ENCODE data around the gene EXD3. TPM values are rescaled to one million over a fixed set of nuclear protein-coding genes. Genes with fewer than 3 reads are reported as not detected.

The EXD3 gene
- total RNA-seq, 4 donors from 2014 or later = 13.8 to 25.7 (median 17.7) TPM

DNA sequence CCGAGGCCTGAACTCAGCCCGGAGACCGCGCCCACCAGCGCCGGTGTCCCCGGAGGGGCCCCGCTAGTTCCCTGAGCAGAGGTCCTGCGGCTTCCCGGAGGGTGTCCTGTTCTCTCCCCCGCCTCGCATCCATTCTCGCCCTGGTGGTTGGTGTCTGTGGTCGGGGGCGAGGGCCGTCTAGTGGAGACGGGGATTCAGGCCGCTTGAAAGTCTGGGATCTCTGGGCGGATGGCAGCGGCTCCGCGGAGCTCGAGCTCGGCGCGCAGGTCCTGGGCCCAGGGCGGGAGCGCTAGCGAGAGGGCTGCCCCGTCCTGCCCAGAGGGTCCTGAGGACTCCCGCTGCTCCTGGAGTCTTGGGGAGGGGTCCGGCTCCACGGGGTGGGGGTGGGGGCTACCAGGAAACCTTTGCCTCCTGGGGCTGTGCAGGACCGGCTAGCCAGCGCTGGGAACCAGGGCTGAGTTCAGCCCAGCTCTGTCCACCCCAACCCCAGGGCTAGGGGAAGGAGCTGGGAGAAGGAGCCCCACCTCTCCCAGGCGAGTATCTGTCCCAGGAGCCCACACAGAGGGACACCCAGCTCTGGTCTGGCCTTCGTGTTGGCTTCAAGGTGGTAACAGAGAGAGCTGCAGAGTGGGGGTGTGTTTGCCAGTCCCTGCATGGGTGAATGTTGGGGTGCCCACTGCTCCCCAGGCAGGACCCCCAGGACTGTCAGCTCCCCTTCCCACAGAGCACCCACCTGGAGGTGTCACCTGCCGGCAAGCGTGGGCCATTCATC lies 141.4 kb downstream of the EXD3 start:
- H3K4me3 ChIP-seq (ENCODE audit: low read depth, poor library complexity, severe bottlenecking) = no peak overlapping the region
- DNase-seq (ENCODE audit: low spot score in 2 of 2) = no peak
- TF ChIP-seq, protein P1, sequence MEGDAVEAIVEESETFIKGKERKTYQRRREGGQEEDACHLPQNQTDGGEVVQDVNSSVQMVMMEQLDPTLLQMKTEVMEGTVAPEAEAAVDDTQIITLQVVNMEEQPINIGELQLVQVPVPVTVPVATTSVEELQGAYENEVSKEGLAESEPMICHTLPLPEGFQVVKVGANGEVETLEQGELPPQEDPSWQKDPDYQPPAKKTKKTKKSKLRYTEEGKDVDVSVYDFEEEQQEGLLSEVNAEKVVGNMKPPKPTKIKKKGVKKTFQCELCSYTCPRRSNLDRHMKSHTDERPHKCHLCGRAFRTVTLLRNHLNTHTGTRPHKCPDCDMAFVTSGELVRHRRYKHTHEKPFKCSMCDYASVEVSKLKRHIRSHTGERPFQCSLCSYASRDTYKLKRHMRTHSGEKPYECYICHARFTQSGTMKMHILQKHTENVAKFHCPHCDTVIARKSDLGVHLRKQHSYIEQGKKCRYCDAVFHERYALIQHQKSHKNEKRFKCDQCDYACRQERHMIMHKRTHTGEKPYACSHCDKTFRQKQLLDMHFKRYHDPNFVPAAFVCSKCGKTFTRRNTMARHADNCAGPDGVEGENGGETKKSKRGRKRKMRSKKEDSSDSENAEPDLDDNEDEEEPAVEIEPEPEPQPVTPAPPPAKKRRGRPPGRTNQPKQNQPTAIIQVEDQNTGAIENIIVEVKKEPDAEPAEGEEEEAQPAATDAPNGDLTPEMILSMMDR (IDR thresholded peaks at IDR 0.05) = no peak
- no peak for TF ChIP-seq POLR2A (IDR thresholded peaks at IDR 0.05)
- intact Hi-C loops (cut with DNase I; ENCODE audit: low total_unique reads) = no loop called here
- WGBS, 2 donors = 47 to 73% methylated on average over 32 to 36 of the region's 39 CpGs

DNA sequence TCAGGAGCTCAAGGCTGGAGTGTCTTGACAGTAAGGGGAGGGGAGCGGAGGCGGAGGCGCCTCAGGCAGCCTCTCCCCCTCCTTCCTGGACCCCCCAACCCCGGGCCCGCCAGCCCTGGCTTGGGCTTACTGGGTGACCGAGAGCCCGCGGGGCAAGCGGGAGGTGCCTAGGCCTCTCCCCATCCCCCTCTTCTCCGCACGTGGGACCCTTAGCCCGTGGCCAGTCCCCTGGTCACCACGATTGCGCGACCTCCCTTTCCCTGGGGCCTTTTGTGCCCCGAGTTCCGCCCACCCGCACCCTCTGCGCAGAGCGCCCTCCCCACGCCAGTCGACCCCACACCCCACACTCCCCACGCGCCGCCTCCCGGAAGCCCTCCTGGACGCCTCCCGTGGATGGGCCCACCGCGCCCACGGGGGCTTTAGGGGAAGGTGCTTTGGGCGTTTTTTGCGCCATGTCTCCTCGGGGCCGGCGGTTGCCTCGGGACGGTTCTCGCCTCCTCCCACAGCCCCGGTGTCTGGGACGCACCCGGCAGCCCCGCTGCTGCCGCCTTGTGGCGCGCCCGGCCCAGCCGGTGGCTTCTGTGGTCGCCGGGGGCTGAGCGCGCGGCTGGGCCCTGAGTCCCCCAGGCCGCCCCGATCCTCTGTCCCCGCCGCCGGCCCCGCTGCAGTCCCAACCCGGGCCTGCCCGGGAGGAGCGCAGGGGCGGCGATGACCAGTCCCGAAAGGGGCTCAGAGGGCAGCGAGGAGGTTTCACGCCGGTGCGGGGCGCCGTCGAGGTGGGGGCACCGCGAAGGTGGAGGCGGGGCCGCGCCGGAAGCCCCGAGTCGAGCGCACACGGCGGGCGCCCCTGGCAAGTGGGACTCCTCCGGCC lies 142.3 kb downstream of the EXD3 start:
- no peak for TF ChIP-seq POLR2A (IDR thresholded peaks at IDR 0.05)
- TF ChIP-seq, protein P1 (IDR thresholded peaks at IDR 0.05) = no peak
- no peak overlapping the region for H3K4me3 ChIP-seq (ENCODE audit: low read depth, poor library complexity, severe bottlenecking)
- 49 to 50% methylated on average over 46 to 81 of the region's 85 CpGs for WGBS, 2 donors
- DNase-seq (ENCODE audit: low spot score in 2 of 2) = no peak
- intact Hi-C loops (cut with DNase I; ENCODE audit: low total_unique reads) = no loop called here

GRCh38 chr9:137279741-137280473 lies 143.1 kb downstream of the EXD3 start:
- no peak for DNase-seq (ENCODE audit: low spot score in 2 of 2)
- intact Hi-C loops (cut with DNase I; ENCODE audit: low total_unique reads) = no loop called here
- WGBS, 2 donors = 74 to 83% methylated on average over 27 to 40 of the region's 41 CpGs

DNA sequence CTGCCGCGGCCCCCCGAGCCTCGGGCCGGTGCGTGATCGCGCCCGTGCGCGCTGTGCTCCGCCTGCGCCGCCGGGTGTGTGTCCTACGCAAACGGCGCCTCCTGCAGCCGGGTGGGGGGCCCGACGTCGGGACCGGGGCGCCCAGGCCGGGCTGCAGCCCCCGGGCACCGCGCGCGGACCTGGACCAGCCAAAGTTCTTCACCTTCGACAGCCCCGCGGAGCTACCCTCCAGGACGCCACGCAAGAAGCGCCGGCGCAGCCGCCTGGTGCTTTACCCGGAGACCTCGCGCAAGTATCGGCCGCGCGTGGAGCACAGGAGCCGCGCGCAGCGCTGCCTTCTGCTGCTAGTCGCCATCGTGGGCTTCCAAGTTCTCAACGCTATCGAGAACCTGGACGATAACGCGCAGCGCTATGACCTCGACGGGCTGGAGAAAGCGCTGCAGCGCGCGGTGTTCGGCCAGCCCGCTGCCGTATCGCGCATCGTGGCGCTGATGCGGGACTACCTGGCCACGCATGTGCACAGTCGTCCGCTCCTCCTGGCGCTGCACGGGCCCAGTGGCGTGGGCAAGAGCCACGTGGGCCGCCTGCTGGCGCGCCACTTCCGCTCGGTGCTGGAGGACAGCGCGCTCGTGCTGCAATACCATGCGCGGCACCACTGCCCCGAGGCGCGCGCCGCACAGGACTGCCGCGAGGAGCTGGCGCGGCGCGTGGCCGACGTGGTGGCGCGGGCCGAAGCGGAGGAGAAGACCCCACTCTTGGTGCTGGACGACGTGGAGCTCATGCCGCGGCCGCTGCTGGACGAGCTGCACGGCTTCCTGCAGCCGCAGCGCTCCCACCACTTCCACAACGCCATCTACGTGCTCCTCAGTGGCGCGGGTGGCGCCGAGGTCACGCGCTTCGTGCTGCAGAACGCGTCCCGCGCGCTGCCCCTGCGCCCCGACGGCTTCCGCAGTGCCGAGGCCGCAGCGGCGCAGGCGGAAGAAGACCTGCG lies 143.9 kb downstream of the EXD3 start:
- no peak overlapping the region for H3K4me3 ChIP-seq (ENCODE audit: low read depth, poor library complexity, severe bottlenecking)
- TF ChIP-seq, protein P1 (IDR thresholded peaks at IDR 0.05) = no peak
- no peak for TF ChIP-seq POLR2A (IDR thresholded peaks at IDR 0.05)
- intact Hi-C loops (cut with DNase I; ENCODE audit: low total_unique reads) = no loop called here
- no peak for DNase-seq (ENCODE audit: low spot score in 2 of 2)
- 75 to 84% methylated on average over 105 to 133 of the region's 139 CpGs for WGBS, 2 donors

More at GRCh38 chr9:137279741-137280473, 143.1 kb downstream of the EXD3 start:
- no peak for TF ChIP-seq POLR2A (IDR thresholded peaks at IDR 0.05)
- TF ChIP-seq, protein P1 (IDR thresholded peaks at IDR 0.05) = no peak
- H3K4me3 ChIP-seq (ENCODE audit: low read depth, poor library complexity, severe bottlenecking) = no peak overlapping the region
